ENCODE measurements around the gene DCP2.
"Not testable (repeated sequence)": the region's sequence is repeated elsewhere in the genome, so short reads cannot be mapped to it uniquely, and the experiment has no call there.

DCP2 gene

DNA sequence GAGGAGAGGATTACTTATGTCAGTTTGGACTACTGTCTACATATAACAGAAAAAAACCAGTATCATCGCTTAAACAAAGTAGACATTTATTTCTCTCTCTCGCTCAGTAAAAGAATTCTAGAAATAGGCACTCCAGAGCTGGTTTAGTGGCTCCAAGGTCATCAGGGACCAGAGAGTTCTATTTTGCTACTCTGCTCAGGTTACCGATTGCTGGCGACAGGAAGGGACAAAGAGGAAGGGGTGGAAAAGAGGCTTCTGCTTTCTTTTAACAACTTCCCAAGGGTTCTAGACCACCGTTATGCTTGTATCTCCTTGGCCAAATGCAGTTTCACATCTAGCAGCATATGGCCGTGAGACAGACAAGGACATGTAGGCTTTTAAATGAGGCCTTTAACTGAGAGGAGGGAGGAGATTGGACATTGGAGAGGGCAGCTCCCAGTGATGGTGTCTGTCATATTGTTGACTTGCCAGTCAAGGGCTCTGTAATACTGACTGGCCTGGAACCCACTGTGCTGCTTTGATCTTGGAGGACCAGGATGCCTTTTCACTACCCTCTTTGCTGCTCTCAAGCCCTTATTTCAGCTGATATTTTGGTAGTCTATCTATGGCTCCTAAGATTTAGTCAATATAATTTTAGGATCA lies 15.6 kb upstream of the DCP2 start:
- DNase-seq (ENCODE audit: low read depth, low spot score): no peak
- ChIA-PET POLR2A (no interaction called here), CTCF (interaction anchor here (1.0 to 1.6 kb wide), 3 partner anchors 12 to 113 kb away, joined by 3 to 4 read pairs (median 3); no protein-coding TSS in a partner anchor)
- no peak overlapping the region for H3K4me3 ChIP-seq (ENCODE audit: low read depth, low read length)
- TF ChIP-seq, protein P1, sequence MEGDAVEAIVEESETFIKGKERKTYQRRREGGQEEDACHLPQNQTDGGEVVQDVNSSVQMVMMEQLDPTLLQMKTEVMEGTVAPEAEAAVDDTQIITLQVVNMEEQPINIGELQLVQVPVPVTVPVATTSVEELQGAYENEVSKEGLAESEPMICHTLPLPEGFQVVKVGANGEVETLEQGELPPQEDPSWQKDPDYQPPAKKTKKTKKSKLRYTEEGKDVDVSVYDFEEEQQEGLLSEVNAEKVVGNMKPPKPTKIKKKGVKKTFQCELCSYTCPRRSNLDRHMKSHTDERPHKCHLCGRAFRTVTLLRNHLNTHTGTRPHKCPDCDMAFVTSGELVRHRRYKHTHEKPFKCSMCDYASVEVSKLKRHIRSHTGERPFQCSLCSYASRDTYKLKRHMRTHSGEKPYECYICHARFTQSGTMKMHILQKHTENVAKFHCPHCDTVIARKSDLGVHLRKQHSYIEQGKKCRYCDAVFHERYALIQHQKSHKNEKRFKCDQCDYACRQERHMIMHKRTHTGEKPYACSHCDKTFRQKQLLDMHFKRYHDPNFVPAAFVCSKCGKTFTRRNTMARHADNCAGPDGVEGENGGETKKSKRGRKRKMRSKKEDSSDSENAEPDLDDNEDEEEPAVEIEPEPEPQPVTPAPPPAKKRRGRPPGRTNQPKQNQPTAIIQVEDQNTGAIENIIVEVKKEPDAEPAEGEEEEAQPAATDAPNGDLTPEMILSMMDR (IDR thresholded peaks at IDR 0.05; ENCODE audit: insufficient read depth, low read length, missing control alignments): no peak

DNA sequence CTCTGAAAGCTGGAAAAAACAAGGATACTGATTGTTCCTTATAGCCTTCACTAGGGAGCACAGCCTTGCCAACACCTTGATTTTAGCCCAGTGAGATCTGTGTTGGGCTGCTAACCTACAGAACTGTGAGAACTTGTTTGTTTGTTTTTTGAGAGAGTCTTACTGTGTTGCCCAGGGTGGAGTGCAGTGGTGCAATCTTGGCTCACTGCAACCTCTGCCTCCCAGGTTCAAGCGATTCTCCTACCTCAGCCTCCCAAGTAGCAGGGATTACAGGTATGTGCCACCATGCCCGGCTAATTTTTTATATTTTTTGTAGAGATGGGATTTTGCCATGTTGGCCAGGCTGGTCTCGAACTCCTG lies 13.2 kb upstream of the DCP2 start:
- DNase-seq (ENCODE audit: low read depth, low spot score); H3K4me3 ChIP-seq (ENCODE audit: low read depth, low read length); POLR2A ChIA-PET: not testable (repeated sequence)
- CTCF ChIA-PET: interaction anchor here (1.2 to 4.5 kb wide), 4 partner anchors 11 to 32 kb away, joined by 3 to 37 read pairs (median 4); partner anchors contain the start of gene DCP2

DNA sequence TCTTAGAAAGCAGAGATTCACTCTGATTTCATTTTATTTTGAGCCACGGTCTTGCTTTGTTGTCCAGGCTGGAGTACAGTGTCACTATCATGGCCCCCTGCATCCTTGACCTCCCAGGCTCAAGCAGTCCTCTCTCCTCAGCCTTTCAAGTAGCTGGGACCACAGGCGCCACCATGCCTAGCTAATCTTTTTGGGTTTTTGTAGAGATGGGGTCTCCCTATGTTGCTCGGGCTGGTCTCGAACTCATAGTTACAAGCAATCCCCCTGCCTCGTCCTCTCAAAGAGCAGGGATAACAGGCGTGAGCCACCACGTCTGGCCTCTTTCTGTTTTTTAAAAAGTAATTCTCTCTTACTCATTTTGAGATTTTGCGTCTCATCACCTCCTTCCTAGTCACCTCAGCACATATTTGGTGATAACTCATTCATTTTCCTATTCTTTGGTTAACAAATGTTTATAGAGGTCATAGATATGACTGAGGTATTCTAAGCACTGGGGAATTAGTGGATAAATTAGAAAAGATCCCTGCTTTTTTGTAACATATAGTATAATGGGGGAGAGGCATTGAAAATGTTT lies 10.8 kb upstream of the DCP2 start:
- no peak for DNase-seq (ENCODE audit: low read depth, low spot score)
- ChIA-PET CTCF (interaction anchor here (0.8 to 4.5 kb wide), 3 partner anchors 9 to 412 kb away, joined by 3 to 37 read pairs (median 5); partner anchors contain the start of gene DCP2), POLR2A (no interaction called here)
- TF ChIP-seq, protein P1 (IDR thresholded peaks at IDR 0.05; ENCODE audit: insufficient read depth, low read length, missing control alignments): no peak
- no peak overlapping the region for H3K4me3 ChIP-seq (ENCODE audit: low read depth, low read length)

DNA sequence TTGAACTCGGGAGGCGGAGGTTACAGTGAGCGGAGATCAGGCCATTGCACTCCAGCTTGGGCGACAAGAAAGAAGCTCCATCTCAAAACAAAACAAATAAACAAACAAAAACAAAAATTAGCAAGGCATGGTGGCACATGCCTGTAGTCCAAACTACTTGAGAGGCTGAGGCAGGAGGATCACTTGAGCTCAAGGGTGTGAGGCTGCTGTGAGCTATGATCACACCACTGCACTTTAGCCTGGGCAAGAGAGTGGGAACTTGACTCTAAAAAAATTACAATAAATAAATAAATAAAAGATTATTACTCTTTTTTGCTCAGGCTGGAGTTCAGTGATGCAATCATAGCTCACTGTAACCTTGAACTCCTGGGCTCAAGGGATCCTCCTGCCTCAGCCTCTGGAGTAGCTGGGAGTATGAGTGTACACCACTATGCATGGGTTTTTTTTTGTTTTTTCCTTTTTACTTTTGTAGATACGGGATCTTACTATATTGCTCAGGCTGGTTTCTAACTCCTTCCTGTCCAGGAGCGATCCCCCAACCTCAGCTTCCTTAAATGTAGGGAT lies 9.0 kb upstream of the DCP2 start:
- ChIA-PET POLR2A (no interaction called here), CTCF (interaction anchor here (1.2 kb wide), 1 partner anchor 9 kb away, joined by 3 read pairs; no protein-coding TSS in a partner anchor)
- no peak for DNase-seq (ENCODE audit: low read depth, low spot score)
- H3K4me3 ChIP-seq (ENCODE audit: low read depth, low read length): no peak overlapping the region
- TF ChIP-seq, protein P1 (IDR thresholded peaks at IDR 0.05; ENCODE audit: insufficient read depth, low read length, missing control alignments): no peak

DNA sequence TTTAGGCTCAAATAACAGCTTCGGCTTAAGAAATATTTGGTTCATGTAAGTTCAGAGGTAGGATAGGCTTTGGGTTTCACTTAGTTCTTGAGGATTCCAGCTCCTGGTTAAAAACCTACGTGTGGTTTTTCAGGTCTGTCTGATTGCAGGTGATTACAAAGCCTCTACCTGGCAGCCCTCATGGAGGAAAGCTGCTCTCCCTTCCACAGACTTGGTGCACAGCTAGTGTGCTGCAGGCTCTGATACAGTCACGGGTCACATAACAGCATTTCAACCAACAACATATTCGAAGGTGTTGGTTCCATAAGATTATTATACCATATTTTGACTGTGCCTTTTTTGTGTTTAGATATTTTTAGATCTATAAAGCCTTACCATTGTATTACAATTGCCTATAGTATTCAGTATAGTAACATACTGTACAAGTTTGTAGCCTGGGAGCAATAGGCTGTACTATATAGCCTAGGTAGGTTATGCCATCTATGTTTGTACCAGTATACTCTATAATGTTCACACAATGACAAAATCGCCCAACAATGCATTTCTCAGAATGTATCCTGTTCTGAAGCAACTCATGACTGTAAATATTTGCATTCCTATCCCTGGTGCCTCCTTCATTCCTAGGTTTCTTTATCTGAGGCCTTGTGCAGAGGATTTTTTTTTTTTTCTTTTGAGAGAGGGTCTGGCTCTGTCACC lies 8.0 kb upstream of the DCP2 start:
- TF ChIP-seq, protein P1 (IDR thresholded peaks at IDR 0.05; ENCODE audit: insufficient read depth, low read length, missing control alignments): no peak
- ChIA-PET POLR2A (no interaction called here), CTCF (interaction anchor here (0.7 kb wide), 1 partner anchor 19 kb away, joined by 3 read pairs; no protein-coding TSS in a partner anchor)
- H3K4me3 ChIP-seq (ENCODE audit: low read depth, low read length): no peak overlapping the region
- DNase-seq (ENCODE audit: low read depth, low spot score): no peak

DNA sequence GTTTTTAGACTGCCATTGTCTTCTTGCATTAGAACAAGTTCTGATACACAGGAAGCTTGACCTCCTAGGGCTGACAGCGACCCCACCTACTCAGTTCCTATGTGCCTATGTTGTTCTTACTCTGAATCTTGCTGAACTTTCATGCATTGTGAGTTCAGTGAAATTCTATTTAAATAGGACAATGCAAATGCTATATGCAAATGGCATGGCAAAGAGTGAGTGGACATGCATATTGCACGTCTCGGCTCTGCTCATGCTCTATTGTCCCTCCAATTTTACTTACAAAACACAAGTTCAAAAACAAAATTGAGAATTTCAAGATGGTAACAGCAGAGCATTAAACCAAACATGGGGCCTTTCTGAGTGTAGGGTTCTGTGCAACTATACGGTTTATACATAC lies 5.3 kb upstream of the DCP2 start:
- TF ChIP-seq, protein P1 (IDR thresholded peaks at IDR 0.05; ENCODE audit: insufficient read depth, low read length, missing control alignments): no peak
- no peak overlapping the region for H3K4me3 ChIP-seq (ENCODE audit: low read depth, low read length)
- ChIA-PET POLR2A (no interaction called here), CTCF (interaction anchor here (1.2 kb wide), 1 partner anchor 9 kb away, joined by 4 read pairs; no protein-coding TSS in a partner anchor)
- DNase-seq (ENCODE audit: low read depth, low spot score): no peak

All from AG04449 (cell line).